ENCODE results near the gene GPR37. TPM values are rescaled to one million over a fixed set of nuclear protein-coding genes. Genes with fewer than 3 reads are reported as not detected.

GPR37 gene
- total and polyA plus RNA-seq, 3 donors from 2014 or later, result 41.9 to 76.3 (median 65.4) TPM

GRCh38 chr7:124702385-124702784 lies 63.2 kb downstream of the GPR37 start:
- Histone ChIP-seq H3K4me1 (no peaks in the 10 kb centered on the region), H3K9me3 (no peaks in the 10 kb centered on the region), H3K27ac (no peak overlapping the region), H3K4me3 (no peak overlapping the region), H3K36me3 (ENCODE audit: low read depth, missing control alignments) (no peaks in the 10 kb centered on the region), H3K27me3 (no peaks in the 10 kb centered on the region)
- DNase-seq, result no peak
- intact Hi-C loops (cut with DNase I; ENCODE audit: low total_unique reads), result no loop called here
- TF ChIP-seq POLR2A (IDR thresholded peaks at IDR 0.05) (no peak), CTCF (IDR thresholded peaks at IDR 0.05) (no peak)
- WGBS, 2 donors, result 39 to 50% methylated on average over 2 of the region's 2 CpGs

DNA sequence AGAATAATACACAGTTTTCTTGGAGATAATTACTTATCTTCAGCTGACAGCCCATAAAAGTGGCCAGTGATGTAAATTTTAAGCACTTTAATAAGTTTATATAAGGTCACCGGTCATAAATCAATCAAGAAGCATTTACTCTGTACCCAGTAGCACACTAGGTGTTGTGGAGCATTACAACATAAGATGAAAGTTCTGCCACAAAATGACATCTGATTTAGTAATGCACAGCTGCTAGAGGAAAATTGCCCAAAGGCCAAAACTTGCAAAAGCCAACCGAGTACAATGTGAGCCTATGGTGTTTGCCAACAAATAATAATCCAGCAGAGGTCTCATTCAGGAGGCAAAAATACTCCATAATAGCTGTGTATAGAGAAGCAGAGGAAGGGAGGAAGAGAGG lies 63.6 kb downstream of the GPR37 start:
- Histone ChIP-seq H3K27ac (no peak overlapping the region), H3K9me3 (no peaks in the 10 kb centered on the region), H3K27me3 (no peaks in the 10 kb centered on the region), H3K4me1 (no peaks in the 10 kb centered on the region), H3K4me3 (no peak overlapping the region), H3K36me3 (ENCODE audit: low read depth, missing control alignments) (no peaks in the 10 kb centered on the region)
- TF ChIP-seq POLR2A (IDR thresholded peaks at IDR 0.05), result no peak
- no peak for TF ChIP-seq CTCF (IDR thresholded peaks at IDR 0.05)
- no peak for DNase-seq
- 59 to 63% methylated on average over 2 of the region's 2 CpGs for WGBS, 2 donors
- intact Hi-C loops (cut with DNase I; ENCODE audit: low total_unique reads), result no loop called here

GRCh38 chr7:124700655-124701054 lies 64.9 kb downstream of the GPR37 start:
- 87% methylated on average over 3 of the region's 3 CpGs for WGBS, 2 donors
- TF ChIP-seq CTCF (IDR thresholded peaks at IDR 0.05) (no peak), POLR2A (IDR thresholded peaks at IDR 0.05) (no peak)
- DNase-seq, result no peak
- H3K4me1 ChIP-seq, result no peaks in the 10 kb centered on the region
- H3K27ac ChIP-seq, result no peak overlapping the region
- H3K27me3 ChIP-seq, result no peaks in the 10 kb centered on the region
- intact Hi-C loops (cut with DNase I; ENCODE audit: low total_unique reads), result no loop called here
- no peak overlapping the region for H3K4me3 ChIP-seq
- no peaks in the 10 kb centered on the region for H3K36me3 ChIP-seq (ENCODE audit: low read depth, missing control alignments)
- H3K9me3 ChIP-seq, result no peaks in the 10 kb centered on the region

- intact Hi-C loops (cut with DNase I; ENCODE audit: low total_unique reads), result no loop called here
- no peak for TF ChIP-seq POLR2A (IDR thresholded peaks at IDR 0.05)
- TF ChIP-seq CTCF (IDR thresholded peaks at IDR 0.05), result no peak
- Histone ChIP-seq H3K27me3 (no peaks in the 10 kb centered on the region), H3K4me3 (no peak overlapping the region), H3K9me3 (no peaks in the 10 kb centered on the region), H3K27ac (no peak overlapping the region), H3K36me3 (ENCODE audit: low read depth, missing control alignments) (no peaks in the 10 kb centered on the region), H3K4me1 (no peaks in the 10 kb centered on the region)
- no peak for DNase-seq
- 85 to 86% methylated on average over 3 of the region's 3 CpGs for WGBS, 2 donors
Observed at GRCh38 chr7:124698964-124699363, 66.6 kb downstream of the GPR37 start.

- Histone ChIP-seq H3K36me3 (ENCODE audit: low read depth, missing control alignments) (no peaks in the 10 kb centered on the region), H3K4me3 (no peak overlapping the region), H3K27me3 (no peaks in the 10 kb centered on the region), H3K9me3 (no peaks in the 10 kb centered on the region), H3K27ac (no peak overlapping the region), H3K4me1 (no peaks in the 10 kb centered on the region)
- no peak for TF ChIP-seq POLR2A (IDR thresholded peaks at IDR 0.05)
- no peak for TF ChIP-seq CTCF (IDR thresholded peaks at IDR 0.05)
- intact Hi-C loops (cut with DNase I; ENCODE audit: low total_unique reads), result no loop called here
- DNase-seq, result no peak
- WGBS, 2 donors, result 94 to 96% methylated on average over 4 of the region's 4 CpGs
Observed at GRCh38 chr7:124697746-124698145, 67.8 kb downstream of the GPR37 start.

Data from testis (tissue), 3 donors.